C4-2B (cell line): Measurements from ENCODE around the gene RAB23.

Experiments used
- CTCF ChIP-seq: fragments of 450-650 bp; conservative IDR thresholded peaks from 2 replicates; pipeline ENCODE4 v1.5.1; 2017; ENCODE audit warnings: mild to moderate bottlenecking
- ZFX ChIP-seq: fragments of 450-650 bp; IDR thresholded peaks from 2 replicates; pipeline ENCODE4 v1.6.1; 2017

GRCh38 chr6:57252137-57252536, 30.0 kb upstream of the RAB23 start:
- no peak for TF ChIP-seq CTCF
- no peak for TF ChIP-seq ZFX
